GM13977 (cell line): ENCODE results near the gene DOC2B.

Source experiments
- DNase-seq: peaks from one replicate; pipeline ENCODE4 v3.0.0; 2012; ENCODE audit warnings: low spot score
- CTCF ChIP-seq: IDR thresholded peaks from 2 replicates; pipeline ENCODE4 v1.5.1; 2012; ENCODE audit warnings: mild to moderate bottlenecking, control low read depth; ENCODE audit not compliant: insufficient read depth; ENCODE audit errors: extremely low read depth, missing control alignments
- in situ Hi-C: fragments of 300-500 bp; cut with MboI; formaldehyde crosslinking; loops from one replicate; pipeline ENCODE4 v1.12.0; 2022; ENCODE audit warnings: low sequenced_read_pairs, low pct_unique_long_range_greater_than_20kb, mixed read lengths, inconsistent platforms; ENCODE audit not compliant: unreplicated experiment

Gene DOC2B

DNA sequence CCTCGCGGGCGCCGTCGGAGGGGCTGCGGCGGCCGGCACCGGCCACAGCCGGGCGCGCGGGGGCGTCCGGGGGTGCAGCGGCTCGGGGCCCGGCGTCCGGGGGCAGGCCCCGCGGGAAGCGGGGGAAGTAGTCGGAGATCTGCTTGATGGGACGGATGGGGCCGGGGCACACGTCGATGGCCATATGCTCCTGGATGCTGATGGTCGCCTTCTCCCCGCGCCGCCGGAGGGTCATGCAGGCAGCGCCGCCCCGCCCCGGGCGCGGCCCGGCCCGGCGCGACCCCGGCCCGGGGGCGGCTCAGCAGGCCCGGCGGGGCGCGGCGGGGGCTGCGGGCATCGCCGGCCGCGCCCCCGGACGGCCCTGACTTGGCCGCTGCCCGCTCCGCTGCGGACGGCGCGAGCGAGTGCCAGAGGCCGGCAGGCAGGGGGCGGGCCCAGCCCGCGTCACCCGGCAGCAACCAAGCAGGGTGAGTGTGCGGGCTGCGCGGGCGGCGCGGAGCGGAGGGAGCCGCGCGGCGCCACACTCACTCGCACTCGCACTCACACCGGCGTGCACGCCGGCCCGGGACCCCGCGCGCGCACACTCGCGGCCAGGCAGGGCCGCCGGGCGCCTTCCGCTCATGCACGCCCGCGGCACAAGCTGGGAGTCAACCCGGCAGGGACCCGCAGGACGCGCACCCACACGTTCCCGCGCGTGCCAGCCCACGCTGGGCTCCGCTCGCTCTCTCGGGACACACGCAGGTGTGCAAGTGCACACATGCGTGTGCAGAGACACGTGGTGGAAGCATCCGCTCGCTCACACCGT is at the start of gene DOC2B:
DOC2B (minus strand) TSS at position 406 of the 805 bp plus-strand sequence; CDS start at position 235, 171 bp downstream.
- peak; percentile 62 for DNase-seq
- in situ Hi-C loops, result no loop called here
- no peak for TF ChIP-seq CTCF

DNA sequence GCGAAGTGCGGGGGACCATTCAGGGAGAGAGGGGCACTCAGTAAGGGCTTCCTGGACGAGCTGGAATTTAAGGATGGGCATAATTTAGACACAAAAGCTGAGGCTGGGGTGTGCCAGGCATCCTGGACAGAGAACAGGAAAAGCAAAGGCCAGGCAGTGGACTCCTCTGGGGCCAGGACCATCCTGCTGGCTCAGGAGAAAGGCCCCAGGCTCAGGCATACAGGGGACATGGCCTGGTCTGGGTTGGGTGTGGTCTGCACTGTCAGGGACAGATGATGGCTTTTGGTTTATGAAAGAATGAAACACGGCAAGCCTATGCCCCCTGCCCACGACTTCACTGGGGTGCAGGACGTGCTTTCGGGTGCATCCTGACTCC is 48.9 kb upstream of the DOC2B start:
- TF ChIP-seq CTCF, result no peak
- DNase-seq, result no peak
- in situ Hi-C loops, result no loop called here

DNA sequence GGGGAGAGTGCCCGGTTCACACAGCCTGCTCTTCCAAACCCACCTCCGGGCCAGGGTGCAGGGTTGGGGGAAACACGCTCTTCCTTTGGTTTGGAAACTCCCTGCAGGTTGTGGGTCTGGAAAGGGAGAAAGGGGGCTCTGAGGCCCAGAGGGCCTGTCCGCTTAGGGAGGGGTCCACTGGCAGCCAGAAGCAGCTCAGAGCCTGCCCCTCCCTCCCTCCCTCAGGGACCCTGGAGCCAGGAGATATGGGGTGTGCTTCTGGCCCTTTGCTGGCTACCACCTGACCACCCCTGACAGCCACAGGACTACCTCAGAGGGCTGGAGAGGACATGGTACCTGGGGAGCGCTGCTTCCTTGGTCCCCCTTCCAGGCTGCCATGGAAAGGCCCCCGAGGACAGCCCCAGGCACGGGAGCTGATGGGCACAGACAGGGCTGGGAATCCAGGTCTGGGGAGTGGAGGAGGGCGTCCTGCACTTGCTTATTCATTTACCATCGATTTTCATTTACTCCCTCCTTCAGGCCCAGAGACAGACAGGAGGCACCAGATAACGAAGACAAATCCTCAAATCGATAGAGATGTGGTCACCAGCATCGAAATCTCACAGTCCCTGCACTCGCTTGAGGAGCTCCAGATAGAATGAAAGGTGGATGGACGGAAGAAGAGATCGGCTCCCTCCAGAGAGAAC is 48.4 kb upstream of the DOC2B start:
- in situ Hi-C loops, result no loop called here
- no peak for TF ChIP-seq CTCF
- no peak for DNase-seq

DNA sequence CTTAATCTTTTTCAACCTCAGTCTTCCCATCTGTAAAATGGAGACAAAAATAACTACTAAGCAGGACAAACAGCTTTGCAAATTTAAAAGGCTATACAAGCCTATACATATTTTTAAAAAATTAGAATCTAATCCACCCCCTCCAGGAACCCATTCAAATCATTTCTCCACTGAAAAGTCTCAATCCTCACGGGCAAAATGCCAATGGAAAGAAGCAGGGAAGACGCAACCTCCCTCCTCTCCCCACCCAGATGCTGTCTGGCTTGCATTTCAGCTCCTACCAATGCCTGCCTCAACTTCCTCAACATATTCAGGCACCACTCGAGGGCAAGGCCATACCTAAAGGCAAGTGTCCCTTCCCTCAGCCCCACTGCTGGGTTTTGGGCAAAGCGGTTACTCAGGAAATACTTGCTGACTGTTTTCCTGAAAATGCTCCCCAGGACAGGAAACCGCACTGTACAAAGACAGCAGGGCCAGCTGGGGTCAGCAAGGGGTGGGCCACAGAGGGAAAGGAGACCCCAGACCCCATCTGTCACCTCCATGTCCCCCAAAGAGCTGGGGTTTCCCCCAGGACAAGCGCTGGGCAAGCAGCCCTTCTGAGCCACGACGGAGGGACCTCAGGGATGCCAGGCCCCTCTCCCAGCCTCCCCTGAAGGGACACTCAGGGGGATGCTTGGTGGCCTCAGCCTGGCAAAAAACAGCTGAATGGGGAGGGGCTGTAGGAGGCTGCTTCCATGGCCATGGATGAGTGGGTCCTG is 47.7 kb upstream of the DOC2B start:
- DNase-seq, result no peak
- no peak for TF ChIP-seq CTCF
- in situ Hi-C loops, result no loop called here

DNA sequence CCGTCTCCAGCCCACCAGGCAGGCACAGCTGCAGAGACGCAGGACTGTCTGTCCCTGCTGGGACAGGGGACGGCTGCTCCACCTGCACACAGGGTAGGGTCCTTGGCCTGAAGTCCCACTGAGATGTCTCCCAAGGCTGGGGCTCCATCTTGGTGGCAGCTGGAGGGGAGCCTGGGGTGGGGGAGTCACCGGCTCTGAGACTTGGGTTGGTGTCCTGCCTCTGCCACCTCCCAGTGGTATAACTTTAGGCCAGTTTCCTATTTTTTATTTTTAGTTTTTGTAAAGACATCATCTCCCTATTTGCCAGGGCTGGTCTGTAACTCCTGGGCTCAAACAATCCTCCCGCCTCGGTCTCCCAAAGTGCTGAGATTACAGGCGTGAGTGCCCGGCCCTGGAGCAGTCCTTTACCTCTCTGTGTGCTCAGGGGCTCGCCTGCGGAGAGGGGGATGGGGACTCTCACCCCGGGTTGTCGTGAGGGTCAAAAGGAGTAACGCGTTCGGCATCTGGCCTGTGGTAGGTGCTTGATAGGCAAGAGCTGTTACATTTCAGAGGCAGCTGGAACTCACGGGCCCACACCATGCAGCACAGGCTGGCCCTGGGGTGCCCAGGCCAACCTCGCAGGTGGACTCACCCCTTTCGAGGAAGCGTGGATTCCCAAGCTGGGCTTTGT is 46.6 kb upstream of the DOC2B start:
- in situ Hi-C loops, result no loop called here
- DNase-seq, result no peak
- TF ChIP-seq CTCF, result no peak
